SU-DHL-6 (cell line): Measurements from ENCODE around the gene KRTAP12-3.

ENCODE experiments used
- CTCF ChIP-seq: fragments of 200-600 bp; sonication (generic); IDR thresholded peaks from one replicate; pipeline ENCODE4 v1.5.1; 2017; ENCODE audit warnings: antibody characterized with exemption, mild to moderate bottlenecking, low read length, moderate library complexity; ENCODE audit not compliant: insufficient read depth, poor library complexity, severe bottlenecking
- EZH2phosphoT487 ChIP-seq: fragments of 200-600 bp; sonication (generic), shearing (Covaris generic); conservative IDR thresholded peaks from 2 replicates; pipeline ENCODE4 v1.6.1; 2018; ENCODE audit warnings: mild to moderate bottlenecking, antibody characterized with exemption, low read length, moderate library complexity, mixed read lengths

GRCh38 chr21:44706706-44707581 is 49.2 kb downstream of the KRTAP12-3 start:
- TF ChIP-seq CTCF: no peak
- TF ChIP-seq EZH2phosphoT487: no peak
